ENCODE data around the gene PARN. TPM values are rescaled to one million over a fixed set of nuclear protein-coding genes. Genes with fewer than 3 reads are reported as not detected.
"Not testable (repeated sequence)": the region's sequence is repeated elsewhere in the genome, so short reads cannot be mapped to it uniquely, and the experiment has no call there.

The PARN gene
- total and polyA plus RNA-seq, 4 donors: 12.3 to 44.4 (median 25.2) TPM

DNA sequence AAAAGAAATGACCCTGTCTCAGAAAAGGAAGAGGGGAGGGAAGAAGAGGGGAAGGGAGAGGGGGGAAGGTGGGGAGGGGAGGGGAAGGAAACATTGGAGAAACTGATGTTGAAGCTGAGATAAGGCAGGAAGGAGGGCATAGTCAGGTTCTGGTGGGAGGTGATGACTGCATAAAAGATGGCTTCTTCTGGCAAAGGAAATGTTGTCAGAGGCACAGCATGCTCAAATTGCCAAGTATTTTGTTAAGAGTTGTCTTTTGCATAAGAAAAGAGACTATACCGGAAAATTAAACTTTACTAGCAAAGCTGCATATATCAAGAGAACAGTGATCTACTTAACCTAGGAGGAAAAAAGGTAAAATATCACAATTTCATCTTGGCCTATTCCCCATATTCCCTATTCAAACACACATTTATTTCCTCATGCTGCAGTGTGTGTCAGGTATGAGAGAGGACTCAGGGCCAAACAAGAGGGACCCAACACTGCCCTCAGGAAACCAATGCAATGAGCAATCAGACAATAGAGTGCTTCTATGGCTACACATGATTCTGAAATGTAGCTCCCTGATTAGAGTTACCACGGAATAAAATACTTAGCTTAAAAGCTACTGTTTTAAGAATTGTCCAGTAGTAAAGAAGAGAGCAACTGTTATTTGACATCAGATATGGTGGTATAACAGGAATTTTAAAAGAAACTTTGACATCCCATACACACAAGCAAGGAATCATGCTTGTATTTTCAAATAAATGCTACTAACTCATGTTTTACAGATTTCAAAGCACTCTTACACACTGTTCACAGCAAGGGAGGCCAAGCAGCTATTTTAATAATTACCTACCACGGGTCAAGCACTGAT is 80.9 kb downstream of the PARN start:
- no peaks in the 10 kb centered on the region for H3K27me3 ChIP-seq (ENCODE audit: control insufficient read depth in 3 of 3, insufficient read depth in 3 of 3, low read length in 2 of 3)
- H3K27ac ChIP-seq (ENCODE audit: low read depth in 1 of 2, low read length in 1 of 2): no peak overlapping the region
- DNase-seq (no peak), ATAC-seq (ENCODE audit: insufficient read depth, low FRiP score) (no peak)
- no peak overlapping the region for H3K9ac ChIP-seq (ENCODE audit: insufficient read depth in 1 of 2, low read length in 2 of 2)
- H3K4me3 ChIP-seq: no peak overlapping the region
- no peaks in the 10 kb centered on the region for H3K4me1 ChIP-seq (ENCODE audit: control insufficient read depth in 5 of 5, insufficient read depth in 5 of 5, low read length in 5 of 5)
- H3K36me3 ChIP-seq (ENCODE audit: control insufficient read depth in 4 of 4, insufficient read depth in 4 of 4, low read length in 4 of 4): peaks cover 2 to 10% (median 6%) of the 10 kb centered on the region in 4 donors
- H3K9me3 ChIP-seq (ENCODE audit: control insufficient read depth in 4 of 4, insufficient read depth in 3 of 4, low read length in 3 of 4): no peaks in the 10 kb centered on the region
- TF ChIP-seq, protein P1, sequence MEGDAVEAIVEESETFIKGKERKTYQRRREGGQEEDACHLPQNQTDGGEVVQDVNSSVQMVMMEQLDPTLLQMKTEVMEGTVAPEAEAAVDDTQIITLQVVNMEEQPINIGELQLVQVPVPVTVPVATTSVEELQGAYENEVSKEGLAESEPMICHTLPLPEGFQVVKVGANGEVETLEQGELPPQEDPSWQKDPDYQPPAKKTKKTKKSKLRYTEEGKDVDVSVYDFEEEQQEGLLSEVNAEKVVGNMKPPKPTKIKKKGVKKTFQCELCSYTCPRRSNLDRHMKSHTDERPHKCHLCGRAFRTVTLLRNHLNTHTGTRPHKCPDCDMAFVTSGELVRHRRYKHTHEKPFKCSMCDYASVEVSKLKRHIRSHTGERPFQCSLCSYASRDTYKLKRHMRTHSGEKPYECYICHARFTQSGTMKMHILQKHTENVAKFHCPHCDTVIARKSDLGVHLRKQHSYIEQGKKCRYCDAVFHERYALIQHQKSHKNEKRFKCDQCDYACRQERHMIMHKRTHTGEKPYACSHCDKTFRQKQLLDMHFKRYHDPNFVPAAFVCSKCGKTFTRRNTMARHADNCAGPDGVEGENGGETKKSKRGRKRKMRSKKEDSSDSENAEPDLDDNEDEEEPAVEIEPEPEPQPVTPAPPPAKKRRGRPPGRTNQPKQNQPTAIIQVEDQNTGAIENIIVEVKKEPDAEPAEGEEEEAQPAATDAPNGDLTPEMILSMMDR (IDR thresholded peaks at IDR 0.05; ENCODE audit: control extremely low read depth, extremely low read depth): no peak
- 72 to 83% methylated on average over 3 of the region's 3 CpGs for WGBS, 2 donors

DNA sequence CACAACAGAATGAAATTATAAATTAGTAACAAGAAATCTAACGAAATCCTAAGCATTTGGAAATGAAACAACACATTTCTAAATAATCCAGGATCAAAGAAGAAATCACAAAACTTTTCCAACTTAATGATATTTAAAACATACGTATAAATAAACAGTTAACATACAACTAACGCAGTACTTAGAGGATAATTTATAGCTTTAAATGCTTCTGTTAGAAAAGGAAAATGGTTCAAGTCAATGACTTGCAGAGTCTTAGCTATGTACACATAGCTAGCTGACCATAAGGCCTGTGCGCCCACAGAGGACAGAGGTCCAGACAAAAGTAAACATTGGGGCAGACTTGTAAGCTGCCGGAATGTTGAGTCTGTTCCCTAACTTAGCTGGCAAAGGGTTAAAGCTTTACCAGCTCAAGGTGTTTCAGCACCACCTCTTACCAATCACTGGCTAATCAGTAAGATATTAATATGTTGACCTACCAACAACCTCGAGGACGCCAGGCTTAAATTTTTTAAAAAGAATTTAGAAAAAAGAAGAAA is 84.6 kb downstream of the PARN start:
- ATAC-seq (ENCODE audit: insufficient read depth, low FRiP score): no peak
- H3K4me1 ChIP-seq (ENCODE audit: control insufficient read depth in 5 of 5, insufficient read depth in 5 of 5, low read length in 5 of 5): no peaks in the 10 kb centered on the region
- no peak overlapping the region for H3K27ac ChIP-seq (ENCODE audit: low read depth in 1 of 2, low read length in 1 of 2)
- H3K9me3 ChIP-seq (ENCODE audit: control insufficient read depth in 4 of 4, insufficient read depth in 3 of 4, low read length in 3 of 4): peaks cover 0 to 7% (median 3%) of the 10 kb centered on the region in 4 donors
- no peak for DNase-seq
- TF ChIP-seq, protein P1 (IDR thresholded peaks at IDR 0.05; ENCODE audit: control extremely low read depth, extremely low read depth): no peak
- WGBS, 2 donors: 89 to 95% methylated on average over 7 of the region's 7 CpGs
- H3K36me3 ChIP-seq (ENCODE audit: control insufficient read depth in 4 of 4, insufficient read depth in 4 of 4, low read length in 4 of 4): peaks cover 3 to 17% (median 10%) of the 10 kb centered on the region in 4 donors
- H3K9ac ChIP-seq (ENCODE audit: insufficient read depth in 1 of 2, low read length in 2 of 2): no peak overlapping the region
- H3K4me3 ChIP-seq: no peak overlapping the region
- no peaks in the 10 kb centered on the region for H3K27me3 ChIP-seq (ENCODE audit: control insufficient read depth in 3 of 3, insufficient read depth in 3 of 3, low read length in 2 of 3)

DNA sequence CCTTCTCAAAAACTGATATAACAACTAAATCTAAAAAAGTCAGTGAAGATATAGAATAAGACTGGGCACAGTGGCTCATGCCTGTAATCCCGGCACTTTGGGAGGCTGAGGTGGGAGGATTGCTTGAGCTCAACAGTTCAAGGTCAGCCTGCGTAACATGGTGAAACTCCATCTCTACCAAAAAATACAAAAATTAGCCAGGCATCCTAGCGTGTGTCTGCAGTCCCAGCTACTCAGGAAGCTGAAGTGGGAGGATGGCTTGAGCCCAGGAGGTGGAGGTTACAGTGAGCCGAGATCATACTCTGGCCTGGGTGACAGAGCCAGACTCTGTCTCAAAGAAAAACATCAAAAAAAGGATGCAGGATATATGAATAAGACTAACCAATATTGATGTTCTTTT is 85.2 kb downstream of the PARN start:
- H3K9ac ChIP-seq (ENCODE audit: insufficient read depth in 1 of 2, low read length in 2 of 2); H3K27me3 ChIP-seq (ENCODE audit: control insufficient read depth in 3 of 3, insufficient read depth in 3 of 3, low read length in 2 of 3); ATAC-seq (ENCODE audit: insufficient read depth, low FRiP score); H3K4me3 ChIP-seq; H3K9me3 ChIP-seq (ENCODE audit: control insufficient read depth in 4 of 4, insufficient read depth in 3 of 4, low read length in 3 of 4); H3K27ac ChIP-seq (ENCODE audit: low read depth in 1 of 2, low read length in 1 of 2); DNase-seq; H3K4me1 ChIP-seq (ENCODE audit: control insufficient read depth in 5 of 5, insufficient read depth in 5 of 5, low read length in 5 of 5): not testable (repeated sequence)
- peaks cover 3 to 17% (median 8%) of the 10 kb centered on the region in 4 donors for H3K36me3 ChIP-seq (ENCODE audit: control insufficient read depth in 4 of 4, insufficient read depth in 4 of 4, low read length in 4 of 4)
- WGBS, 2 donors: 93 to 95% methylated on average over 4 of the region's 4 CpGs

DNA sequence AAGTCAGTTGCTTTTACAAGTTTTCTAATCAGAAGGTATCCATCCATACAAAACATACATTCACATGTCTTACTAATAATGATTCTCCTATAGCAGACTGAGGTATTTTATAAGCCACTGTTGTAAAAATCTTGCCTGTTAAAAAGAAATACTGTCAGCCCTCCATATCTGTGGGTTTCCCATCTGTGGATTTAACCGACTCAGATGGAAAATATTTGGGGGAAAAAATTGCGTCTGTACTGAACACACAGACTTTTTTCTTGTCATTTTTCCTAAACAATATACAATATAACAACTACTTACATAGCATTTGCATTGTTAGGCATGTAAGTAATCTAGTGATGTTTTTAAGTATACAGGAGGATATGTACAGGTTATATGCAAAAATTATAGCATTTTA is 90.4 kb downstream of the PARN start:
- Histone ChIP-seq H3K36me3 (ENCODE audit: control insufficient read depth in 4 of 4, insufficient read depth in 4 of 4, low read length in 4 of 4) (peaks cover 0 to 17% (median 5%) of the 10 kb centered on the region in 4 donors), H3K4me3 (no peak overlapping the region), H3K27me3 (ENCODE audit: control insufficient read depth in 3 of 3, insufficient read depth in 3 of 3, low read length in 2 of 3) (no peaks in the 10 kb centered on the region), H3K4me1 (ENCODE audit: control insufficient read depth in 5 of 5, insufficient read depth in 5 of 5, low read length in 5 of 5) (no peaks in the 10 kb centered on the region), H3K27ac (ENCODE audit: low read depth in 1 of 2, low read length in 1 of 2) (no peak overlapping the region), H3K9ac (ENCODE audit: insufficient read depth in 1 of 2, low read length in 2 of 2) (no peak overlapping the region), H3K9me3 (ENCODE audit: control insufficient read depth in 4 of 4, insufficient read depth in 3 of 4, low read length in 3 of 4) (peaks cover 0 to 7% (median 3%) of the 10 kb centered on the region in 4 donors)
- DNase-seq (no peak), ATAC-seq (ENCODE audit: insufficient read depth, low FRiP score) (no peak)
- WGBS, 2 donors: 94 to 95% methylated on average over 2 of the region's 2 CpGs
- TF ChIP-seq, protein P1 (IDR thresholded peaks at IDR 0.05; ENCODE audit: control extremely low read depth, extremely low read depth): no peak

All from lung (tissue), 12 donors.